Lower leg skin (tissue), 4 donors: Measurements from ENCODE around the gene MDGA2. TPM values are rescaled to one million over a fixed set of nuclear protein-coding genes. Genes with fewer than 3 reads are reported as not detected.

Source experiments
- DNase-seq, 2 donors: peaks; one replicate each; pipeline ENCODE4 v3.0.0-alpha.2; 2019; ENCODE audit warnings: low spot score in 2 of 2
- H3K4me3 ChIP-seq: fragments of 200-600 bp; sonication (generic); 2 replicates; pipeline ENCODE4 v1.5.1; 2017; ENCODE audit warnings: mild to moderate bottlenecking, low read depth; ENCODE audit not compliant: poor library complexity, severe bottlenecking
- POLR2A ChIP-seq, 2 donors: fragments of 450-650 bp; IDR thresholded peaks; one replicate each; pipeline ENCODE4 v1.6.1; 2016 to 2017; ENCODE audit warnings: antibody characterized with exemption in 2 of 2, mild to moderate bottlenecking in 1 of 2, moderate library complexity in 1 of 2
- WGBS, 2 donors: methylation state at CpG; one replicate each; pipeline ENCODE4 v1.1.5; 2018; 5-methylcytosine and 5-hydroxymethylcytosine counted together
- intact Hi-C: fragments of 100-400 bp; cut with DNase I; formaldehyde crosslinking; loops from one replicate; pipeline ENCODE4 v1.15.0; 2023; ENCODE audit warnings: low total_unique reads
- total RNA-seq, 4 donors: library from RNA; depleted of rRNA; stranded (reverse); fragments of >200 nt; gene quantifications; one replicate each; pipeline ENCODE4 v1.1.0, GENCODE V29; 2016
- TF ChIP-seq, protein P1 (sequence below), 3 donors: fragments of 450-650 bp; IDR thresholded peaks; one replicate each; pipeline ENCODE4 v1.5.1; 2016; ENCODE audit warnings: antibody characterized with exemption in 3 of 3, mild to moderate bottlenecking in 3 of 3, moderate library complexity in 2 of 3

Gene MDGA2
- total RNA-seq, 4 donors from 2014 or later = 0.15 to 0.78 (median 0.24) TPM

DNA sequence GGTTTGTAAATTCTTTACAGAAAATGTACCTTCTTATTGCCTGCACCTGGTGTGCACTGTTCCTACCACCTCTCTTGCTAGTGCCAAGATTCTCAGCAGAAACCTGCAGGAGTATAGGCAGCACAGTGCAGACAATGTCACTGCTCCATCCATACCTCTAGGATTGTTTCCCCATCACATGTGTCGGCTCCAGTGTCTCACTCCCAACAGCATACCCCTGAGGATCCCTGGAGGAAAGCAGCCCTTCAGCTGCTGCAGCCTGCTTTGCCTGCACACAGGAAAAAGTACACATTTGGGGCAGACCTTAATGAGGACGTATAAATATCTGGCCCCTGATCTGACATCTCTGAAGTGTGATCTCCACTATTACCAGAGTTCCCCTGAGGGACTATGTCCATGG is 235.5 kb downstream of the MDGA2 start:
- TF ChIP-seq POLR2A (IDR thresholded peaks at IDR 0.05) = no peak
- TF ChIP-seq, protein P1, sequence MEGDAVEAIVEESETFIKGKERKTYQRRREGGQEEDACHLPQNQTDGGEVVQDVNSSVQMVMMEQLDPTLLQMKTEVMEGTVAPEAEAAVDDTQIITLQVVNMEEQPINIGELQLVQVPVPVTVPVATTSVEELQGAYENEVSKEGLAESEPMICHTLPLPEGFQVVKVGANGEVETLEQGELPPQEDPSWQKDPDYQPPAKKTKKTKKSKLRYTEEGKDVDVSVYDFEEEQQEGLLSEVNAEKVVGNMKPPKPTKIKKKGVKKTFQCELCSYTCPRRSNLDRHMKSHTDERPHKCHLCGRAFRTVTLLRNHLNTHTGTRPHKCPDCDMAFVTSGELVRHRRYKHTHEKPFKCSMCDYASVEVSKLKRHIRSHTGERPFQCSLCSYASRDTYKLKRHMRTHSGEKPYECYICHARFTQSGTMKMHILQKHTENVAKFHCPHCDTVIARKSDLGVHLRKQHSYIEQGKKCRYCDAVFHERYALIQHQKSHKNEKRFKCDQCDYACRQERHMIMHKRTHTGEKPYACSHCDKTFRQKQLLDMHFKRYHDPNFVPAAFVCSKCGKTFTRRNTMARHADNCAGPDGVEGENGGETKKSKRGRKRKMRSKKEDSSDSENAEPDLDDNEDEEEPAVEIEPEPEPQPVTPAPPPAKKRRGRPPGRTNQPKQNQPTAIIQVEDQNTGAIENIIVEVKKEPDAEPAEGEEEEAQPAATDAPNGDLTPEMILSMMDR (IDR thresholded peaks at IDR 0.05) = no peak

DNA sequence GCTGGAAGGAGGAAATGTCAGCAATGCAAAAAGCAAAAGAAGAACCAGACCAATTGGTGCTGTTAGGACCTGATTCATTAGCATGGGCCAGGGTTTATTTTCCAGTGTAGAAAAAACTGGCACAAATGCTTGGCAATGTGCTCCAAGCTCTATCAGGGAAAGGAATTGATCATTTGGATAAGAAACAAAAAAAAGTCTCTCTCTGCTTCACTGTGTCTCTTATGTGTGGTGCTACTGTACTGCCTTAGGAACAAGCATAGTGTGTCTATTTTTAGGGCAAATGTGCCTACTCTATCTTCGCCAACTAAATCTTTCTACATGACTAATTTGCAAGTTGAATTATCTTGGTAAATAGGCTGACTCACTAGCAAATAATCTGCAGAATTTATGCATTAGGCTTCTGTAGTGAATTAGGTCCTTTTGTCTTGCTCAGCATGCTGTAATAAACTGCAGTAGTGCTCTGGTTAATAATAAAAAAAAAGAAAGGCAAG is 236.7 kb downstream of the MDGA2 start:
- no peak overlapping the region for H3K4me3 ChIP-seq
- TF ChIP-seq POLR2A (IDR thresholded peaks at IDR 0.05) = no peak
- TF ChIP-seq, protein P1 (IDR thresholded peaks at IDR 0.05) = no peak
- intact Hi-C loops = no loop called here
- DNase-seq = no peak
- 18 to 21% methylated on average over 1 of the region's 1 CpG for WGBS, 2 donors

More for the DNA sequence above, 235.5 kb downstream of the MDGA2 start:
- no peak overlapping the region for H3K4me3 ChIP-seq
- intact Hi-C loops = no loop called here
- DNase-seq = no peak
- WGBS, 2 donors = 54 to 66% methylated on average over 2 of the region's 2 CpGs

DNA sequence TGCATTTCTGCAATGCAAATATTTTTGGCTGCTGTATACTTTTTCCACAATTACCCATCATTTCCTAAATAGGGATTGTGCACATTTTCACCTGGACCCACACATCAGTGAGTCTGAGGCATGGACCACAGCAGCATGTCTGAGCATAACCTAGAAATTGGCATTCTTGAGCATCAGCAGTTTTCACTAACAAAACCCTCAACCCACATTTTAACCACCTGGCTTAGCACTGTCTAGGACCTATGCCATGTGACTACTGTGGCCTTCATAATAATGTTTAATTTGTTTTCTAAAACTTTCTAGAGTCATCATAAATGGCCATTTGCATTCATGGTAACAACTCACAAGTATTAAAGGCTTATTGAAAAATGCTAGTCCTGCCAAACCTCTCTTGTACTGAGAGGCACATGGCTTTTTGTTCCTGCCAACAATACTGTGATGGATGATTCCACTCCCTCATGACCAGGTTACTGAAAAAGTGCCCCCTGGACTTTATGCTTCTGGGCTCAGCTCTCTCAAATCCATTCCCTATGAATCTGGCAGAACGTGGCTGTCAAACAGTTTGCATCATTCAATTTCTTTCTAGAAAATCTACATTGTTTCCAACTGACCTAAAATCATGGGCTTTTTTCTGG is 240.0 kb downstream of the MDGA2 start:
- whole genome bisulfite sequencing, 2 donors = 65 to 88% methylated on average over 1 of the region's 1 CpG
- no peak for DNase-seq
- no peak overlapping the region for H3K4me3 ChIP-seq
- intact Hi-C loops = no loop called here
- no peak for TF ChIP-seq POLR2A (IDR thresholded peaks at IDR 0.05)
- TF ChIP-seq, protein P1 (IDR thresholded peaks at IDR 0.05) = no peak

DNA sequence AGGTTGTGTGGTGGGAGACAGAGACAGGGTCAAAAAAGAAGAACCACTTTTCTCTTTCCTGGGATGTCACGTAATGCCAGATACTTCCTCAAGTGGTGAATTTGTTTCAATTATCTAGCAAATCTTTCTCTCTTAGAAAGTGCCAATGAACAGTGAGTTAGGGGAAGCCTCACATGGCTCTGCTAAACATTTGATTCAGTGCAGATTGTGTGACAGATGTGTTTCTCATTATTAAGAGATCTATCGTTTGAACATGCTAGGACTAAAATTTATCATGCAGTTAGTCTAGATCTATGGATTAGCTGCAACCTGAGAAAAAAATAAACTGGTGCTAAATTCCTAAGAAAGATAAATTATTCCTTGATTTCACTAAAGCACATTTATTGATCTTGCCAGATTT is 247.8 kb downstream of the MDGA2 start:
- DNase-seq = no peak
- 35 to 43% methylated on average over 2 of the region's 2 CpGs for WGBS, 2 donors
- H3K4me3 ChIP-seq = no peak overlapping the region
- intact Hi-C loops = no loop called here
- TF ChIP-seq, protein P1 (IDR thresholded peaks at IDR 0.05) = no peak
- no peak for TF ChIP-seq POLR2A (IDR thresholded peaks at IDR 0.05)

DNA sequence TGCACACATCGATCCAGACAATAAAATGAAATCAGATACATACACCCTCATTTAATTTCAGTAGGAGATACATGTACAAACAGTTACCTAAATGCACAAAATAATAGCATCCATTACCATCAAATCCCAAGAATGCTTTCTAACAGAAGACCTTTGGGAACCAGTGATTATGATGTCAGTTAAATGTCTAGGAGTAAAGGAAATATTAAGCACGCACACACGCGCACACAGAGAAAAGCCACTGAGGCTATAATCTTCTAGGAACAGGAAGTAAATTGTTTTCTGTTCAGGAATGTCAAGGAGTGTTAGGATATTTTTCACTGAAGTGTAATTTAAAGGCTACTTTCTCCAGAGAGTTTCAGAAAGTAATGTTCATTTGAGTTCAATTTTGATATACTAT is 250.1 kb downstream of the MDGA2 start:
- no peak overlapping the region for H3K4me3 ChIP-seq
- no peak for DNase-seq
- intact Hi-C loops = no loop called here
- 53 to 55% methylated on average over 4 of the region's 4 CpGs for WGBS, 2 donors
- no peak for TF ChIP-seq POLR2A (IDR thresholded peaks at IDR 0.05)
- TF ChIP-seq, protein P1 (IDR thresholded peaks at IDR 0.05) = no peak

DNA sequence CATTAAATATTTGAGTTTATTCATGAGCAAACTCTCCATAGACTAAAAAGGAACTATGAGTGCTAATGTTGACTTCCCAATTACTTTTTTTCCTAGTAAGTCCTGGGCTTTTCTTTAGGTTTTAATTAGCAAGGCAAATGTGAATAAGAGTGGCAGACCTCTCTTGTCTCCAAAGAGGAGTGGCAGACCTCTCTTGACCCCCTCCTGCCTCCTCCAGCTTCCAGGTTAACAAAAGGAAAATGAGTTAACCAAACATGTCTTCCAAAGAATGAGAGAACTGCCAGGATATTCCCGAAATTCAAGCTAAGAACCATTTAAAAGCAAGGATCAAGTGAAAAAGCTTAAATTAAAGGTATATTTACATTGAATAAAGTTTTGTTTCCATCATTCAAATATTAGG is 253.2 kb downstream of the MDGA2 start:
- no peak overlapping the region for H3K4me3 ChIP-seq
- TF ChIP-seq, protein P1 (IDR thresholded peaks at IDR 0.05) = no peak
- TF ChIP-seq POLR2A (IDR thresholded peaks at IDR 0.05) = no peak
- WGBS, 2 donors = 53 to 56% methylated on average over 1 of the region's 1 CpG
- intact Hi-C loops = no loop called here
- DNase-seq = no peak
